KMS-11 (cell line): ENCODE measurements around the gene ACP2.

Experiments
- H2AFZ ChIP-seq: fragments of 200-600 bp; sonication (generic); 2 replicates; pipeline ENCODE4 v1.6.1; 2016; ENCODE audit warnings: antibody characterized with exemption, mixed run types, low read depth
- H3K27ac ChIP-seq: fragments of 200-600 bp; sonication (generic); 2 replicates; pipeline ENCODE4 v1.6.1; 2016; ENCODE audit warnings: mild to moderate bottlenecking, mixed run types
- H3K27me3 ChIP-seq: fragments of 200-600 bp; sonication (generic); 2 replicates; pipeline ENCODE4 v1.6.1; 2017; ENCODE audit warnings: mild to moderate bottlenecking, low read depth, mixed run types, moderate library complexity; ENCODE audit not compliant: insufficient read depth
- H3K36me3 ChIP-seq: fragments of 200-600 bp; sonication (generic); 2 replicates; pipeline ENCODE4 v1.6.1; 2017; ENCODE audit warnings: mild to moderate bottlenecking, mixed run types; ENCODE audit not compliant: insufficient read depth
- H3K4me1 ChIP-seq: fragments of 200-600 bp; sonication (generic); 2 replicates; pipeline ENCODE4 v1.6.1; 2016; ENCODE audit warnings: mild to moderate bottlenecking, low read depth, mixed run types; ENCODE audit not compliant: poor library complexity, severe bottlenecking
- H3K4me2 ChIP-seq: fragments of 200-600 bp; sonication (generic); 2 replicates; pipeline ENCODE4 v1.7.0; 2016; ENCODE audit warnings: mild to moderate bottlenecking, mixed run types
- H3K4me3 ChIP-seq: fragments of 200-600 bp; sonication (generic); IDR thresholded peaks from 2 replicates; pipeline ENCODE4 v1.6.1; 2017; ENCODE audit warnings: low read depth, low read length, mixed read lengths; ENCODE audit not compliant: insufficient read depth
- H3K79me2 ChIP-seq: fragments of 200-600 bp; sonication (generic); 2 replicates; pipeline ENCODE4 v1.6.1; 2016; ENCODE audit warnings: low read depth, mixed run types; ENCODE audit not compliant: insufficient read depth
- H3K9ac ChIP-seq: fragments of 200-600 bp; sonication (generic); 2 replicates; pipeline ENCODE4 v1.6.1; 2016; ENCODE audit warnings: mild to moderate bottlenecking, mixed run types
- H4K20me1 ChIP-seq: fragments of 200-600 bp; sonication (generic); 2 replicates; pipeline ENCODE4 v1.6.1; 2016; ENCODE audit warnings: mild to moderate bottlenecking, mixed run types; ENCODE audit not compliant: insufficient read depth
- TF ChIP-seq, protein P1 (sequence below): fragments of 200-600 bp; sonication (generic); conservative IDR thresholded peaks from 2 replicates; pipeline ENCODE4 v1.6.1; 2017; ENCODE audit warnings: low read depth, mild to moderate bottlenecking, antibody characterized with exemption, low read length, moderate library complexity, mixed read lengths

ACP2 gene

DNA sequence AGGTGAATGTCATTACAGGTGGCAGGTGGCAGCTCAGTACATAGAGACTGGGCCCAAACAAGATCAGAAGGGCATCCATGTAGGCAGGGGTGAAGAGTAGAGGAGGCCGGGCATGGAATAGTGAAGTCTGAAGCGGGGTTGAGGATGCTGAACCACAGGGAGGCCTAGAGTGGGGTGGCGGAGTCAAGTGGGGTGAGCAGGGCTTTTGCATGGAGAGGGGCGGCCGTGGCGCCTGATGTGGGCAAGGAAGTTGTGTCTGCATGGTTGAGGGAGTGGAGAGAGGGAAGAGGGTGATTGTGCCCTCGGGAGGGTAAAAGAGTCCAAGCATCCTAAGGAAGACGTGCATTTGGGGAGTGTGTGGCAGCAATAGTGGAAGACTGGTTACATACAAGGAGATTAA is 19.5 kb downstream of the ACP2 start:
- Histone ChIP-seq H3K4me3 (no peak overlapping the region), H3K36me3 (no peaks in the 10 kb centered on the region), H3K9ac (no peak overlapping the region), H3K4me2 (no peak overlapping the region), H3K4me1 (peaks cover 18% of the 10 kb centered on the region), H3K79me2 (no peaks in the 10 kb centered on the region), H2AFZ (no peak overlapping the region), H3K27me3 (no peaks in the 10 kb centered on the region), H3K27ac (no peak overlapping the region), H4K20me1 (no peaks in the 10 kb centered on the region)
- TF ChIP-seq, protein P1, sequence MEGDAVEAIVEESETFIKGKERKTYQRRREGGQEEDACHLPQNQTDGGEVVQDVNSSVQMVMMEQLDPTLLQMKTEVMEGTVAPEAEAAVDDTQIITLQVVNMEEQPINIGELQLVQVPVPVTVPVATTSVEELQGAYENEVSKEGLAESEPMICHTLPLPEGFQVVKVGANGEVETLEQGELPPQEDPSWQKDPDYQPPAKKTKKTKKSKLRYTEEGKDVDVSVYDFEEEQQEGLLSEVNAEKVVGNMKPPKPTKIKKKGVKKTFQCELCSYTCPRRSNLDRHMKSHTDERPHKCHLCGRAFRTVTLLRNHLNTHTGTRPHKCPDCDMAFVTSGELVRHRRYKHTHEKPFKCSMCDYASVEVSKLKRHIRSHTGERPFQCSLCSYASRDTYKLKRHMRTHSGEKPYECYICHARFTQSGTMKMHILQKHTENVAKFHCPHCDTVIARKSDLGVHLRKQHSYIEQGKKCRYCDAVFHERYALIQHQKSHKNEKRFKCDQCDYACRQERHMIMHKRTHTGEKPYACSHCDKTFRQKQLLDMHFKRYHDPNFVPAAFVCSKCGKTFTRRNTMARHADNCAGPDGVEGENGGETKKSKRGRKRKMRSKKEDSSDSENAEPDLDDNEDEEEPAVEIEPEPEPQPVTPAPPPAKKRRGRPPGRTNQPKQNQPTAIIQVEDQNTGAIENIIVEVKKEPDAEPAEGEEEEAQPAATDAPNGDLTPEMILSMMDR, result no peak

DNA sequence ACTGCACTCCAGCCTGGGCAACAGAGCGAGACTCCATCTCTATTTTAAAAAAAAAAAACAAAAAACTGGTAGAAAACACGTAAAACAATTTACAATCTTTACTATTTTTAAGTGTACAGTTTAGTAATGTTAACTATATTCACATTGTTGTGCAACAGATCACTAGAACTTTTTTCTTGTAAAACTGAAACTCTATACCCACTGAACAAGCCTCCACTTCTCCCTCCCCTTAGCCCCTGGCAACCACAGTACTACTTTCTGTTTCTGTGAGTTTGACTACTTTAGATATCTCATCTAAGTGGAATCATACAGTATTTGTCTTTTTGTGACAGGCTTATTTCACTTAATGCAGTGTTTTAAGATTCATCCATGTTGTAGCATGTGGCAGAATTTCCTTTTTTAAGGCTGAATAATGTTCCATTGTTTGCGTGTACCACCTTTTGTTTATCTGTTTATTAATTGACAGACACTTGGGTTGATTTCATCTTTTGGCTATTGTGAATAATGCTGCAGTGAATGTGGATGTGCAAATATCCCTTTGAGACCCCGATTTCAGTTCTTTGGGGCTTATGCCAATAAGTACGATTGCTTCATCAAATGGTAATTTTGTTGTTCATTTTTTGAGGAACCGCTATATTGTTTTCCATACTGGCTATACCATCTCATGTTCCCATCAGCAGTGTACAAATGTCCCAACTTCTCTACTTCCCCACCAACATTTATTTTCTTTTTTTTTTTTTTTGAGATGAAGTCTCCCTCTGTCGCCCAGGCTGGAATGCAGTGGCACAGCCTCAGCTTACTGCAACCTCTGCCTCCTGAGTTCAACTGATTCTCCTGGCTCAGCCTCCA is 22.8 kb downstream of the ACP2 start:
- H3K27ac ChIP-seq, result no peak overlapping the region
- H4K20me1 ChIP-seq, result no peaks in the 10 kb centered on the region
- TF ChIP-seq, protein P1, result no peak
- no peak overlapping the region for H3K9ac ChIP-seq
- peak overlapping the region; percentile 44 for H3K4me2 ChIP-seq
- no peak overlapping the region for H2AFZ ChIP-seq
- no peaks in the 10 kb centered on the region for H3K27me3 ChIP-seq
- peaks cover 18% of the 10 kb centered on the region for H3K4me1 ChIP-seq
- no peak overlapping the region for H3K4me3 ChIP-seq
- H3K36me3 ChIP-seq, result no peaks in the 10 kb centered on the region
- H3K79me2 ChIP-seq, result no peaks in the 10 kb centered on the region

DNA sequence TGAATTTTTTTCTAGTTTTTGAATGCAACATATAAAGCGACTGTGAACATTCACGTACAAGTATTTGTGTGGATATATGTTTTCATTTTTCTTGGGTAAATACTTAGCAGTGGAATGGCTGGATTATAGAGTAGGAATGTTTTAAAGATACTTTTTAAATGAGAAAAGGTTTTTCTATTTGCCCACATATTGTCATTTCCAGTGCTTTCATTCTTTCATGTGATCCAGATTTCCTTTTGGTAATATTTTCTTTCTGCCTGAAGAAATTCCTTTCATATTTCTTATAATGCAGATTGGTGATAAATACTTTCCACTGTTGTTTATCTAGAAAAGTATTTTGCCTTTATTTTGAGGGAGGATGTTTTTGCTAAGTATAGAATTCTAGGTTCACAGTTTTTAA is 25.9 kb downstream of the ACP2 start:
- H4K20me1 ChIP-seq, result no peaks in the 10 kb centered on the region
- no peak overlapping the region for H3K9ac ChIP-seq
- peaks cover 23% of the 10 kb centered on the region for H3K4me1 ChIP-seq
- H3K27ac ChIP-seq, result no peak overlapping the region
- TF ChIP-seq, protein P1, result no peak
- no peak overlapping the region for H3K4me3 ChIP-seq
- H2AFZ ChIP-seq, result no peak overlapping the region
- no peaks in the 10 kb centered on the region for H3K36me3 ChIP-seq
- H3K4me2 ChIP-seq, result no peak overlapping the region
- H3K27me3 ChIP-seq, result no peaks in the 10 kb centered on the region
- H3K79me2 ChIP-seq, result no peaks in the 10 kb centered on the region

DNA sequence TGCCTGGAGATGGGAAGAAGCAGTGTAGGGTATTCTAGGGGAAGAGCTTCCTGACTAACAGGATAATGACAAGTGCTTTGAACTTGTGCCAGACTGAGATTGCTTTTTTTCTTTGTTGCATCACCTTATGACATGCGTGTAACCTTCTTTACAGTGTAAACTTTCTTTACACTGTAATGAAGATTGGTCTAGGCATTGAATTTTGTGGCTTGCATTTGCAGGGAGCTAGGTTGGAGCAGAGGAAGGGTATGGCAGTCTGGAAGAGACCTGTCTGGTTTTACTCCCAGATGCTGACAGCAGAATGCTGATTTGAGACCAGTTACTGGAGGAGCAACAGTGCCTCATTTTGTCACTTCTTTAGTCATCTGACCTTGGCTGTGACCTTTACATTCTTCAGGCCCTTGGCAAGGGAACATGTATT is 28.2 kb downstream of the ACP2 start:
- Histone ChIP-seq H3K79me2 (peaks cover 6% of the 10 kb centered on the region; the same call in 1 of the 2 replicates), H3K4me2 (no peak overlapping the region), H4K20me1 (no peaks in the 10 kb centered on the region), H3K9ac (no peak overlapping the region), H3K36me3 (no peaks in the 10 kb centered on the region), H3K27ac (no peak overlapping the region), H3K27me3 (no peaks in the 10 kb centered on the region), H3K4me3 (no peak overlapping the region), H3K4me1 (peaks cover 24% of the 10 kb centered on the region), H2AFZ (no peak overlapping the region)
- TF ChIP-seq, protein P1, result no peak
